GM12865 (cell line): ENCODE results near the gene NPPC.

ENCODE experiments used
- DNase-seq: peaks from one replicate; pipeline ENCODE4 v3.0.0; 2010; ENCODE audit warnings: low read depth
- H3K4me3 ChIP-seq: 2 replicates; pipeline ENCODE4 v1.5.1; 2011; ENCODE audit warnings: mild to moderate bottlenecking, low read depth, low read length, control low read depth
- TF ChIP-seq, protein P1 (sequence below): IDR thresholded peaks from 2 replicates; pipeline ENCODE4 v1.5.1; 2011; ENCODE audit warnings: low read length, control low read depth, low read depth, inconsistent platforms; ENCODE audit not compliant: insufficient read depth; ENCODE audit errors: missing control alignments

NPPC gene

DNA sequence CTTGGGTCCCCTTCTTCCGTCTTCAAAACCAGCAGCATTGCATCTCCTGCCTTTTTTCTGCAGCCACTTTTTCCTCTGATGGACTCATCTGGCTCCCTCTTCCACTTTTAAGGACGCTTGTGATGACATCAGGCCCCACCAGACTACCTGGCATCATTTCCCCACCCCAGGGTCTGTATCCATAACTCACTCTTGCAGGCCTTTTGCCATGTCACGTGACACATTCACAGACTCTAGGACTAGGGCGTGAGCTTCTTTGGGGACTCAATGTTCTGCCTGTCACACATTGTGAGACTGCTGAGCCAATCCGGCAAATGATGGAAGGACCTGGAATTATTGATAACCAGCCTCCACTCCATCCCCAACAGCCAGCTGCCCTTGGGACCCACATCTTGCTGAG lies 23.6 kb downstream of the NPPC start:
- TF ChIP-seq, protein P1, sequence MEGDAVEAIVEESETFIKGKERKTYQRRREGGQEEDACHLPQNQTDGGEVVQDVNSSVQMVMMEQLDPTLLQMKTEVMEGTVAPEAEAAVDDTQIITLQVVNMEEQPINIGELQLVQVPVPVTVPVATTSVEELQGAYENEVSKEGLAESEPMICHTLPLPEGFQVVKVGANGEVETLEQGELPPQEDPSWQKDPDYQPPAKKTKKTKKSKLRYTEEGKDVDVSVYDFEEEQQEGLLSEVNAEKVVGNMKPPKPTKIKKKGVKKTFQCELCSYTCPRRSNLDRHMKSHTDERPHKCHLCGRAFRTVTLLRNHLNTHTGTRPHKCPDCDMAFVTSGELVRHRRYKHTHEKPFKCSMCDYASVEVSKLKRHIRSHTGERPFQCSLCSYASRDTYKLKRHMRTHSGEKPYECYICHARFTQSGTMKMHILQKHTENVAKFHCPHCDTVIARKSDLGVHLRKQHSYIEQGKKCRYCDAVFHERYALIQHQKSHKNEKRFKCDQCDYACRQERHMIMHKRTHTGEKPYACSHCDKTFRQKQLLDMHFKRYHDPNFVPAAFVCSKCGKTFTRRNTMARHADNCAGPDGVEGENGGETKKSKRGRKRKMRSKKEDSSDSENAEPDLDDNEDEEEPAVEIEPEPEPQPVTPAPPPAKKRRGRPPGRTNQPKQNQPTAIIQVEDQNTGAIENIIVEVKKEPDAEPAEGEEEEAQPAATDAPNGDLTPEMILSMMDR = no peak
- no peak overlapping the region for H3K4me3 ChIP-seq

DNA sequence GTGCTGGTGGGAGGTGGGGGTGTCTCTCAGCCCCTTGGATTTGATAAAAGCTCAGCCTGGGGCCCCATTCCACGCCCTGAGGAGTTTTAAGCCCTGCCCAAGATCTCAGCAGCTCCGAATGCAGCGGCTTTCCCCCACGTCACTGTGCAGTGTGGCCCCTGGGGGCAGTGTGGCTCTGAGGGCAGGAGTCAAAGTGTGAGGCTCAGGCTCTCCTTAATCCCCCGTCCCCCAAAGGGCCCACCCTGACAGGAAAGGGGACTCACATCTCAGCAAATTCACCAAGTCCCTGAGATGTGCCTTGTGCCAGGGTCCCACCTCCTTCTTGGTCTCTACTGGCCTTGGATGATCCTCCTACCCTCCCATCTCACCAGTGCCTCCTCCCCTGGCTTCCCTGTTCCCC lies 25.2 kb downstream of the NPPC start:
- no peak for DNase-seq
- no peak overlapping the region for H3K4me3 ChIP-seq
- TF ChIP-seq, protein P1 = no peak

More for the DNA sequence above, 23.6 kb downstream of the NPPC start:
- no peak for DNase-seq

DNA sequence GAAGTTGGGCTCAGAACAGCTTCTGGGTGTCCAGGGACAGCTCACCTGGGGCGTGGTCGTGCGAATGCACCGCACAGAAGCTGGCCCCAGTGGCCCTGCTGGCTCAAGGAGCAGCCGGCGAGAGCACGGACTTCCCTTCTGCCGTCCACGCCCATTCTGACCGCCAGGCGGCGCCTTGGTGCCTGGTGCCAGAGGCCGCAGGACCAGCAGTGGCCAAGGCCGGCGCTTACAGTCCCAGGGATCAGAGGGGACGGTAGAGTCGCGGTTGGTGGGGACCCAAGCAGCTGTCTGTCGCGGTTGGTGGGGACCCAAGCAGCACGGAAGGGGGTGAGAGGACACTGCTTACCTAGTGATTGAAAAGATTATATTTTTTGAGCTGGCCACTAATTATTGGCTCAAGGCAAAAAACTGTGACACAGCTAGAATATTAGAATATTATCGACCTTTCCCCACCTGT lies 25.7 kb downstream of the NPPC start:
- peak; percentile 79 for DNase-seq
- H3K4me3 ChIP-seq = no peak overlapping the region
- TF ChIP-seq, protein P1 = peak; percentile 94

DNA sequence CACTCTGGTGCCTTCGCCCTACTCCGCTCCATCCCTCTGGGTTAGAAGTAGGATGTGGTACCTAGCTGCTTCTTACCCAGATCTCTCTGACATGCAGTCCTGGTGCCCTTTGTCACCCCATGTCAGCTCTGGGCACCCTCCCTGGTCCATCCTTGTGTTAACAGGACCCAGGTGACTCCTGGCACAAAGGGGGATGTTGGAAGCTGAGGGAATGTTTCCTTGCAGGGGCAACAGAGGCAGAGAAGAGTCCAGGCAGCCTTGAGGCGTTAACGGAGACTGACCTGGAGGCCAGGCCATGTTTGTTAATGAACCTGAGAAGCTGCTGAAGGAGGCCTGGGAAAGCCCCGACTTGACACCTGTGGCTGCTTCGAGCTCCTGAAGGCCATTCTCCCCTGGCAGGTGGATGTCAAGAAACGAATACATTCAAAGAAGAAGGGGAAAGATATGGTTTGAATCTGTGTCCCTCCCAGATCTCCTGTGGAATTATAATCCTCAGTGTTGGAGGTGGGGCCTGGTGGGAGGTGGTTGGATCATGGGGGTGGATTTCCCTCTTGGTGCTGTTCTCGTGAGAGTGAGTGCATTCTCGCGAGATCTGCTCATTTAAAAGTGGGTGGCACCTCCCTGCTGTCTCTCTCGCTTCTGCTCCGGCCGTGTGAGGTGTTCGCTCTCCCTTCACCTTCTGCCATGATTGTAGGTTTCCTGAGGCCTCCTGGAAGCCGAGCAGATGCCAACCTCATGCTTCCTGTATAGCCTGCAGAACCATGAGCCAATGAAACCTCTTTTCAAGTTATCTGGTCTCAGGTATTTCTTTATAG lies 31.4 kb downstream of the NPPC start:
- H3K4me3 ChIP-seq = no peak overlapping the region
- TF ChIP-seq, protein P1 = no peak
- DNase-seq = no peak

DNA sequence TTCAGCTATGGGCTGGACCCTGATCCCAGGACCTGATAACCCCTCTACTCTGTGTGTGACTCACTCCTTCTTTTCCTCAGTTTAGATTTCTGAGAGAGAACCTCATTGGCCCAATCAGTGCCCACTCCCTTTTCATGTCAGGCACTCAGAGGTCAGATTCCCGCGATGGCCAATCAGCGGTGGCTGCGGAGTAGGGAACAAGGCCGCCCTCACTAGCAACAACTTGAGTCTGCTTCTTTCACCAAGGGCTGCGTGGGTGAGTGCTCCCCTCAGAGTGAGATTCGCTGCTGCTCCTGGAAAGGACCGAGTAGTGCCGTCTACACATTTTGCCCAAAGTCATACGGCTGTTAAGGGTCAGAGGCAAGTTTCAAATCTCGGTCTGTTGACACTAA lies 34.7 kb downstream of the NPPC start:
- TF ChIP-seq, protein P1 = no peak
- DNase-seq = no peak
- no peak overlapping the region for H3K4me3 ChIP-seq

DNA sequence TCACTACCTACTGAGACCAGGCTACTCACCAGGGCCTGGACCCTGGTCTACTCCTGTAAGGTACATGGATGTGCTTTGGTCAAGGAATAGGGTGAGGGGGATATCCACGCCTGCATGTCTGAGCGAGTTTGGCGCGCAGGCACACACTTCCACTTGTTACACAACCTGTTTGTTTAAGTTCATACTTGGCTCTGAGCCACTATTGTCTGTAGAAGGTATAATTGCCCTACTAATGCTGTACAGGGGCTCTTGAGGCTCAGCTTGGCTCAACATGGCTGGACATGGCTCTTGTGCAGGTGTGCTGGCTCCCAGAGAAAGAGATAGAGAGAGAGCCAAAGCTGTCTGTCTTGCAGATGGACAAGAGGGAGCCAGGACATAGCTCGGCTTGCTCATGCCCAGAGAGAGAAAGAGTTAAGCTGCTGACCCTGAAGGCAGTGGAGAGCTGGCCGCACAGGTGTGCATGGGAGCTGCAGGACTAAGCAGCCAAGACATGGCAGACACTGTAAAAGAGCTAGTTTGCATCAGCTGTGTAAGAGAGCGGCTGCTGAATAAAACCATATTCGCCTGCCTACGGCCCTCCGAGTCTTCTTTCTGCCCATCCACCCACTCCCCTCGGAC lies 35.2 kb downstream of the NPPC start:
- no peak for DNase-seq
- H3K4me3 ChIP-seq = no peak overlapping the region
- TF ChIP-seq, protein P1 = no peak
